ENCODE results near the gene STRN3.
"Not testable (repeated sequence)": the region's sequence is repeated elsewhere in the genome, so short reads cannot be mapped to it uniquely, and the experiment has no call there.

Gene STRN3

GRCh38 chr14:31026077-31026449 is at the start of gene STRN3:
TSS of gene STRN3 (minus strand) at chr14:31026379. CDS start at chr14:31026185, 194 bp downstream.
- no peak for DNase-seq

GRCh38 chr14:31075144-31075543 is 49.0 kb upstream of the STRN3 start:
- no peak for DNase-seq

GRCh38 chr14:31071151-31071550 is 45.0 kb upstream of the STRN3 start:
- no peak for DNase-seq

GRCh38 chr14:31070431-31070830 is 44.3 kb upstream of the STRN3 start:
- no peak for DNase-seq

GRCh38 chr14:31069343-31069742 is 43.2 kb upstream of the STRN3 start:
- no peak for DNase-seq

- no peak for DNase-seq
These were observed 42.1 kb upstream of the STRN3 start for GRCh38 chr14:31068235-31068634.

- DNase-seq, result not testable (repeated sequence)
These were observed 36.7 kb upstream of the STRN3 start for GRCh38 chr14:31062908-31063307.

- no peak for DNase-seq
These were observed 34.2 kb upstream of the STRN3 start for GRCh38 chr14:31060253-31060875.

GRCh38 chr14:31059152-31059924 is 33.2 kb upstream of the STRN3 start:
- peak; percentile 66 to 77 for DNase-seq

GRCh38 chr14:31057701-31058364 is 31.7 kb upstream of the STRN3 start:
- peak; percentile 78 to 87 for DNase-seq

- DNase-seq, result peak in 1 of 2 experiments; percentile 34
These were observed 30.9 kb upstream of the STRN3 start for GRCh38 chr14:31057035-31057434.

GRCh38 chr14:31052905-31053586 is 26.9 kb upstream of the STRN3 start:
- DNase-seq, result not testable (repeated sequence)

- DNase-seq, result no peak
These were observed 25.3 kb upstream of the STRN3 start for GRCh38 chr14:31051511-31051910.

GRCh38 chr14:31051023-31051422 is 24.8 kb upstream of the STRN3 start:
- DNase-seq, result no peak

GRCh38 chr14:31047503-31047902 is 21.3 kb upstream of the STRN3 start:
- no peak for DNase-seq

- no peak for DNase-seq
These were observed 19.4 kb upstream of the STRN3 start for GRCh38 chr14:31045501-31046080.

GRCh38 chr14:31043379-31043778 is 17.2 kb upstream of the STRN3 start:
- no peak for DNase-seq

GRCh38 chr14:31042893-31043292 is 16.7 kb upstream of the STRN3 start:
- DNase-seq, result not testable (repeated sequence)

GRCh38 chr14:31042300-31042699 is 16.1 kb upstream of the STRN3 start:
- no peak for DNase-seq

GRCh38 chr14:31038521-31039166 is 12.5 kb upstream of the STRN3 start:
- DNase-seq, result no peak

- no peak for DNase-seq
These were observed 11.6 kb upstream of the STRN3 start for GRCh38 chr14:31037709-31038221.

- DNase-seq, result no peak
These were observed 10.4 kb upstream of the STRN3 start for GRCh38 chr14:31036552-31036951.

All from NCI-H524 (cell line).